HG02798 (cell line): ENCODE data around the gene AARS2.

ENCODE experiments used
- ATAC-seq: cut with Tn5 transposase; IDR thresholded peaks from one replicate; pipeline ENCODE4 v1.9.1; 2021; ENCODE audit warnings: mild to moderate bottlenecking; ENCODE audit not compliant: unreplicated experiment, poor library complexity

The AARS2 gene

GRCh38 chr6:44254191-44255104 is 58.7 kb downstream of the AARS2 start:
- no peak for ATAC-seq

GRCh38 chr6:44253307-44254101 is 59.6 kb downstream of the AARS2 start:
- ATAC-seq: no peak

- ATAC-seq: no peak
Measured at GRCh38 chr6:44251576-44252524, 61.3 kb downstream of the AARS2 start.

- ATAC-seq: no peak
Measured at GRCh38 chr6:44250718-44251123, 62.4 kb downstream of the AARS2 start.

- ATAC-seq: no peak
Measured at GRCh38 chr6:44250067-44250717, 63.0 kb downstream of the AARS2 start.
